Esophagus squamous epithelium (tissue), 5 donors: ENCODE data around the gene FKTN. TPM values are rescaled to one million over a fixed set of nuclear protein-coding genes. Genes with fewer than 3 reads are reported as not detected.
A peak's percentile ranks its signal among the peaks of the same experiment; 100 is the strongest.

Source experiments
- DNase-seq: peaks from one replicate; lab custom pipeline; 2025; lab: John Stamatoyannopoulos, UW
- H3K27ac ChIP-seq, 4 donors: fragments of 200-600 bp; sonication (generic); one replicate each; pipeline ENCODE4 v1.5.1; 2016 to 2019; ENCODE audit warnings: mild to moderate bottlenecking in 1 of 4
- H3K27me3 ChIP-seq, 4 donors: fragments of 200-600 bp; sonication (generic); 1 replicate in 3 of 4; 2 replicates in 1 of 4; pipeline versions ENCODE4 v1.5.1 to v1.6.0; 2017 to 2021; ENCODE audit warnings: antibody characterized with exemption in 1 of 4
- H3K36me3 ChIP-seq, 3 donors: fragments of 200-600 bp; sonication (generic); one replicate each; pipeline ENCODE4 v1.5.1; 2016 to 2019
- H3K4me1 ChIP-seq, 3 donors: fragments of 200-600 bp; sonication (generic); one replicate each; pipeline ENCODE4 v1.5.1; 2017 to 2019
- H3K4me3 ChIP-seq, 4 donors: fragments of 200-600 bp; sonication (generic); 1 replicate in 3 of 4; 2 replicates in 1 of 4; pipeline ENCODE4 v1.5.1; 2016 to 2019; ENCODE audit warnings: mild to moderate bottlenecking in 2 of 4, moderate library complexity in 1 of 4
- H3K9me3 ChIP-seq, 3 donors: fragments of 200-600 bp; sonication (generic); one replicate each; pipeline ENCODE4 v1.5.1; 2016 to 2019
- CTCF ChIP-seq, 6 experiments: fragments of 450-650 bp in 4 of 6; fragments of 200-600 bp in 2 of 6; sonication (generic) in 2 of 6; IDR thresholded peaks; one replicate each; pipeline ENCODE4 v1.5.1; 2016 to 2019; ENCODE audit warnings: antibody characterized with exemption in 6 of 6, mild to moderate bottlenecking in 4 of 6, moderate library complexity in 4 of 6
- POLR2A ChIP-seq, 4 donors: fragments of 450-650 bp; IDR thresholded peaks; one replicate each; pipeline ENCODE4 v1.6.1; 2017; ENCODE audit warnings: antibody characterized with exemption in 4 of 4, mild to moderate bottlenecking in 4 of 4, moderate library complexity in 3 of 4
- WGBS, 2 donors: methylation state at CpG; one replicate each; pipeline ENCODE4 v1.1.5; 2018; 5-methylcytosine and 5-hydroxymethylcytosine counted together
- intact Hi-C: fragments of 100-400 bp; cut with DNase I; formaldehyde crosslinking; loops from one replicate; pipeline ENCODE4 v1.15.0; 2022
- total RNA-seq, 4 donors: library from RNA; depleted of rRNA; stranded (reverse); fragments of >200 nt; gene quantifications; one replicate each; pipeline ENCODE4 v1.1.0, GENCODE V29; 2016
- donor health status: DM: yes; HTN: yes; CAD: no.

FKTN gene
- total RNA-seq, 4 donors from 2014 or later: 5.9 to 10.9 (median 7.2) TPM

GRCh38 chr9:105637787-105638395 is 80.0 kb downstream of the FKTN start:
- TF ChIP-seq CTCF (IDR thresholded peaks at IDR 0.05) (peak in 3 of 6 experiments; percentile 10 to 34 (median 22)), POLR2A (IDR thresholded peaks at IDR 0.05) (no peak)
- Histone ChIP-seq H3K4me3 (no peak overlapping the region), H3K27ac (no peak overlapping the region), H3K27me3 (no peaks in the 10 kb centered on the region), H3K36me3 (peaks cover 0 to 60% (median 4%) of the 10 kb centered on the region in 3 donors), H3K9me3 (peaks cover 0 to 3% (median 0%) of the 10 kb centered on the region in 3 donors), H3K4me1 (no peaks in the 10 kb centered on the region)
- WGBS, 2 donors: 89 to 99% methylated on average over 4 of the region's 4 CpGs
- intact Hi-C loops: no loop called here
- no peak for DNase-seq

- H3K9me3 ChIP-seq: peaks cover 0 to 3% (median 0%) of the 10 kb centered on the region in 3 donors
- H3K27me3 ChIP-seq: no peaks in the 10 kb centered on the region
- DNase-seq: no peak
- no peaks in the 10 kb centered on the region for H3K4me1 ChIP-seq
- H3K4me3 ChIP-seq: no peak overlapping the region
- intact Hi-C loops: no loop called here
- H3K36me3 ChIP-seq: peaks cover 0 to 54% (median 4%) of the 10 kb centered on the region in 3 donors
- H3K27ac ChIP-seq: no peak overlapping the region
- TF ChIP-seq POLR2A (IDR thresholded peaks at IDR 0.05) (no peak), CTCF (IDR thresholded peaks at IDR 0.05) (no peak)
These were observed 82.0 kb downstream of the FKTN start for GRCh38 chr9:105639936-105640335.

GRCh38 chr9:105643795-105644194 is 85.9 kb downstream of the FKTN start:
- TF ChIP-seq POLR2A (IDR thresholded peaks at IDR 0.05): no peak
- TF ChIP-seq CTCF (IDR thresholded peaks at IDR 0.05): no peak
- Histone ChIP-seq H3K4me1 (no peaks in the 10 kb centered on the region), H3K27me3 (no peaks in the 10 kb centered on the region), H3K27ac (no peak overlapping the region), H3K36me3 (peaks cover 0 to 23% (median 4%) of the 10 kb centered on the region in 3 donors), H3K9me3 (peaks cover 0 to 3% (median 0%) of the 10 kb centered on the region in 3 donors), H3K4me3 (no peak overlapping the region)
- no peak for DNase-seq
- intact Hi-C loops: no loop called here

GRCh38 chr9:105646879-105647594 is 89.1 kb downstream of the FKTN start:
- Histone ChIP-seq H3K27ac (no peak overlapping the region), H3K27me3 (no peaks in the 10 kb centered on the region), H3K4me1 (no peaks in the 10 kb centered on the region), H3K4me3 (no peak overlapping the region), H3K9me3 (peaks cover 0 to under 1% (median 0%) of the 10 kb centered on the region in 3 donors), H3K36me3 (no peaks in the 10 kb centered on the region)
- intact Hi-C loops: no loop called here
- WGBS, 2 donors: 77 to 84% methylated on average over 4 to 6 of the region's 7 CpGs
- TF ChIP-seq POLR2A (IDR thresholded peaks at IDR 0.05): no peak
- no peak for DNase-seq

GRCh38 chr9:105647595-105648349 is 89.8 kb downstream of the FKTN start:
- Histone ChIP-seq H3K27me3 (no peaks in the 10 kb centered on the region), H3K36me3 (no peaks in the 10 kb centered on the region), H3K4me1 (no peaks in the 10 kb centered on the region), H3K27ac (no peak overlapping the region), H3K4me3 (no peak overlapping the region), H3K9me3 (no peaks in the 10 kb centered on the region)
- DNase-seq: no peak
- intact Hi-C loops: no loop called here
- TF ChIP-seq POLR2A (IDR thresholded peaks at IDR 0.05) (no peak), CTCF (IDR thresholded peaks at IDR 0.05) (no peak)
- WGBS, 2 donors: 62 to 75% methylated on average over 9 to 10 of the region's 12 CpGs
